Neuronal stem cell (in vitro differentiated cells): ENCODE measurements around the gene CD19.

ENCODE experiments used
- DNase-seq: peaks from one replicate; pipeline ENCODE4 v3.0.0-alpha.2; 2013; ENCODE audit warnings: low spot score
- H2AFZ ChIP-seq: one replicate; pipeline ENCODE4 v1.6.1; 2013; ENCODE audit warnings: mild to moderate bottlenecking, low read length, inconsistent platforms
- H2AK5ac ChIP-seq: 2 replicates; pipeline ENCODE4 v1.6.1; 2013; ENCODE audit warnings: low read depth, mild to moderate bottlenecking, inconsistent platforms, low read length, moderate library complexity, mixed read lengths
- H2BK120ac ChIP-seq: 2 replicates; pipeline ENCODE4 v1.6.1; 2013; ENCODE audit warnings: low read depth, mild to moderate bottlenecking, inconsistent platforms, low read length, moderate library complexity, mixed read lengths
- H2BK12ac ChIP-seq: one replicate; pipeline ENCODE4 v1.6.1; 2013; ENCODE audit warnings: low read length, inconsistent platforms
- H2BK15ac ChIP-seq: 2 replicates; pipeline ENCODE4 v1.6.1; 2013; ENCODE audit warnings: mild to moderate bottlenecking, low read length, inconsistent platforms, mixed read lengths
- H2BK5ac ChIP-seq: one replicate; pipeline ENCODE4 v1.6.1; 2013; ENCODE audit warnings: inconsistent platforms, mild to moderate bottlenecking, low read length, moderate library complexity
- H3K14ac ChIP-seq: one replicate; pipeline ENCODE4 v1.6.1; 2013; ENCODE audit warnings: low read length, inconsistent platforms
- H3K18ac ChIP-seq: 2 replicates; pipeline ENCODE4 v1.6.1; 2013; ENCODE audit warnings: low read length, inconsistent platforms
- H3K23ac ChIP-seq: 2 replicates; pipeline ENCODE4 v1.6.1; 2013; ENCODE audit warnings: low read depth, mild to moderate bottlenecking, mixed read lengths, low read length, inconsistent platforms; ENCODE audit not compliant: poor library complexity
- H3K27ac ChIP-seq: replicated peaks from 3 replicates; pipeline ENCODE4 v1.5.1; 2013; ENCODE audit warnings: low read length, inconsistent platforms
- H3K27me3 ChIP-seq, 3 experiments: 2 replicates each; pipeline ENCODE4 v1.6.1; 2013; ENCODE audit warnings: low read length in 3 of 3, mild to moderate bottlenecking in 2 of 3, inconsistent platforms in 1 of 3, low read depth in 1 of 3, mixed read lengths in 1 of 3, moderate library complexity in 1 of 3; ENCODE audit not compliant: control insufficient read depth in 3 of 3, insufficient read depth in 3 of 3
- H3K36me3 ChIP-seq, 2 donors: replicated peaks in 1 of 2; 2 replicates each; pipeline ENCODE4 v1.6.1; 2013; ENCODE audit warnings: low read length in 2 of 2; ENCODE audit not compliant: control insufficient read depth in 2 of 2, insufficient read depth in 2 of 2
- H3K4ac ChIP-seq: 2 replicates; pipeline ENCODE4 v1.6.1; 2013; ENCODE audit warnings: inconsistent platforms, mild to moderate bottlenecking, low read length, moderate library complexity
- H3K4me1 ChIP-seq, 2 donors: 1 replicate in 1 of 2; 2 replicates in 1 of 2; pipeline ENCODE4 v1.6.1; 2013; ENCODE audit warnings: low read length in 2 of 2, low read depth in 1 of 2; ENCODE audit not compliant: control insufficient read depth in 2 of 2, insufficient read depth in 1 of 2
- H3K4me2 ChIP-seq: one replicate; pipeline ENCODE4 v1.6.1; 2013; ENCODE audit warnings: mild to moderate bottlenecking, low read length, inconsistent platforms; ENCODE audit not compliant: insufficient read depth, poor library complexity, severe bottlenecking
- H3K4me3 ChIP-seq, 2 donors: 2 replicates each; pipeline ENCODE4 v1.5.1; 2013; ENCODE audit warnings: low read length in 2 of 2, mild to moderate bottlenecking in 2 of 2, inconsistent platforms in 1 of 2, moderate library complexity in 1 of 2
- H3K79me1 ChIP-seq: one replicate; pipeline ENCODE4 v1.6.1; 2013; ENCODE audit warnings: low read depth, mild to moderate bottlenecking, inconsistent platforms, low read length, moderate library complexity
- H3K9ac ChIP-seq: one replicate; pipeline ENCODE4 v1.6.1; 2013; ENCODE audit warnings: mild to moderate bottlenecking, low read depth, low read length, inconsistent platforms; ENCODE audit not compliant: poor library complexity
- H3K9me3 ChIP-seq, 2 donors: replicated peaks in 1 of 2; 2 replicates each; pipeline versions ENCODE3 to v1.6.1; 2013; ENCODE audit warnings: low read length in 2 of 2, mild to moderate bottlenecking in 2 of 2, inconsistent platforms in 1 of 2, low read depth in 1 of 2, mixed read lengths in 1 of 2, moderate library complexity in 1 of 2; ENCODE audit not compliant: control insufficient read depth in 2 of 2, insufficient read depth in 1 of 2
- H4K8ac ChIP-seq: one replicate; pipeline ENCODE4 v1.6.1; 2013; ENCODE audit warnings: low read depth, mild to moderate bottlenecking, inconsistent platforms, low read length, moderate library complexity
- H4K91ac ChIP-seq: one replicate; pipeline ENCODE4 v1.6.1; 2013; ENCODE audit warnings: low read length, low read depth, mild to moderate bottlenecking, inconsistent platforms; ENCODE audit not compliant: poor library complexity
- WGBS, 2 donors: extraction: QIAGEN DNeasy Blood & Tissue Kit; methylation state at CpG; one replicate each; pipeline ENCODE4 v1.1.7; 2013; ENCODE audit warnings: missing lambda C conversion rate in 2 of 2, mixed read lengths in 1 of 2; ENCODE audit not compliant: insufficient read length in 2 of 2, insufficient replicate concordance in 1 of 2; ENCODE audit errors: extremely low coverage in 2 of 2; 5-methylcytosine and 5-hydroxymethylcytosine counted together

Gene CD19

DNA sequence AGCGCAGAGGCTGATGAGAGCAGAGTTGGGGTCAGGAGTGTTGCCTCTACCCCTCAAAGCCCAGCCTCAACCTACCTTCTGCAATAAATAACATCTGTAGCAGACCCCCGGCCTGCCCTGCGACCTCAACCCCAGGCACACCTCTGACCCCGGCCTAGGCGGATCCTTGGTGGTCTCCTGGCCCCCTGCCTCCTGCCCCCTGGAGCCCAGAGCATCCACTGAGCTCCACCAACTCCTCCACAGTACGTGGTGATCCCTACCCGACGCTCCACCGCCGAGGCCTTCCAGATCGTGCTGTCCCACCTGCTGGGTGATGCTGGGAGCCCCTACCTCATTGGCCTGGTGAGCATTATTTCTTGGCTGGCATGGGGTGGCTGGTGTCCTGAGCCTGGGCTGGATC is 51.2 kb downstream of the CD19 start:
- WGBS, 2 donors = no CpG with 5 or more reads among the region's 11 CpGs
- Histone ChIP-seq H3K4me1 (no peaks in the 10 kb centered on the region), H2AFZ (no peak overlapping the region), H4K91ac (no peak overlapping the region), H4K8ac (no peak overlapping the region), H3K4ac (no peak overlapping the region), H3K79me1 (peaks cover 1% of the 10 kb centered on the region), H3K18ac (no peak overlapping the region), H3K23ac (no peak overlapping the region), H3K9ac (no peak overlapping the region), H3K27ac (no peak overlapping the region), H2BK12ac (no peak overlapping the region), H3K14ac (no peak overlapping the region), H3K27me3 (no peaks in the 10 kb centered on the region), H3K4me2 (no peak overlapping the region), H2AK5ac (no peak overlapping the region), H2BK5ac (no peak overlapping the region), H2BK120ac (no peak overlapping the region), H3K9me3 (peaks cover 3 to 5% of the 10 kb centered on the region in 2 donors), H3K4me3 (peak overlapping the region in 1 of 2 donors; percentile 30), H3K36me3 (peaks cover 16 to 40% of the 10 kb centered on the region in 2 donors), H2BK15ac (no peak overlapping the region)
- no peak for DNase-seq

DNA sequence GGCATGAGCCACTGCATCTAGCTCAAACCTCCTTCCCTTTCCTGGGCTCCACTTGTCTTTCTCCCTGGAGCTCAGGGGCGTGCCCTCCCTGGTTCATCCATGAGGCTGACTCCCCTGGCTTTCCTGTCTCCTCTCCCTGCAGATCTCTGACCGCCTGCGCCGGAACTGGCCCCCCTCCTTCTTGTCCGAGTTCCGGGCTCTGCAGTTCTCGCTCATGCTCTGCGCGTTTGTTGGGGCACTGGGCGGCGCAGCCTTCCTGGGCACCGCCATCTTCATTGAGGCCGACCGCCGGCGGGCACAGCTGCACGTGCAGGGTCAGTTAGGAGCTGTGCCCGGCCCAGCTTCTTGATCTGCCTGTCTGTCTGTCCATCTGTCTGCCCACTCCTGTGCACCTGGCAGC is 51.9 kb downstream of the CD19 start:
- Histone ChIP-seq H3K4me1 (no peaks in the 10 kb centered on the region), H2BK15ac (no peak overlapping the region), H3K14ac (no peak overlapping the region), H2BK5ac (no peak overlapping the region), H3K9ac (no peak overlapping the region), H2BK12ac (no peak overlapping the region), H4K91ac (no peak overlapping the region), H3K79me1 (peaks cover 1% of the 10 kb centered on the region), H3K23ac (no peak overlapping the region), H3K18ac (no peak overlapping the region), H2AFZ (no peak overlapping the region), H3K36me3 (peaks cover 15 to 37% of the 10 kb centered on the region in 2 donors), H3K4me3 (no peak overlapping the region), H4K8ac (no peak overlapping the region), H3K4ac (no peak overlapping the region), H3K9me3 (peaks cover 3 to 5% of the 10 kb centered on the region in 2 donors), H2AK5ac (no peak overlapping the region), H3K4me2 (no peak overlapping the region), H3K27me3 (no peaks in the 10 kb centered on the region), H3K27ac (no peak overlapping the region), H2BK120ac (no peak overlapping the region)
- no peak for DNase-seq
- WGBS, 2 donors = no CpG with 5 or more reads among the region's 18 CpGs

DNA sequence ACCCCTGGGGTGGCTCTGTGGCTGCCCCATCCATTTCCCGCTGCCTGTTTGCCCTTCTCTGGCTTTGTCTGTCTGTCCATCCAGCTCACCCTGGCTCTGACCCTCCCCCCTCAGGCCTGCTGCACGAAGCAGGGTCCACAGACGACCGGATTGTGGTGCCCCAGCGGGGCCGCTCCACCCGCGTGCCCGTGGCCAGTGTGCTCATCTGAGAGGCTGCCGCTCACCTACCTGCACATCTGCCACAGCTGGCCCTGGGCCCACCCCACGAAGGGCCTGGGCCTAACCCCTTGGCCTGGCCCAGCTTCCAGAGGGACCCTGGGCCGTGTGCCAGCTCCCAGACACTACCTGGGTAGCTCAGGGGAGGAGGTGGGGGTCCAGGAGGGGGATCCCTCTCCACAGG is 52.3 kb downstream of the CD19 start:
- no peak overlapping the region for H3K18ac ChIP-seq
- H3K27me3 ChIP-seq = no peaks in the 10 kb centered on the region
- no peak overlapping the region for H2BK5ac ChIP-seq
- H3K9ac ChIP-seq = no peak overlapping the region
- no peak overlapping the region for H4K8ac ChIP-seq
- no peak overlapping the region for H3K23ac ChIP-seq
- H4K91ac ChIP-seq = no peak overlapping the region
- no peak overlapping the region for H3K4me2 ChIP-seq
- no peak overlapping the region for H2BK15ac ChIP-seq
- peaks cover 1% of the 10 kb centered on the region for H3K79me1 ChIP-seq
- no peak for DNase-seq
- peaks cover 15 to 33% of the 10 kb centered on the region in 2 donors for H3K36me3 ChIP-seq
- H2BK120ac ChIP-seq = no peak overlapping the region
- no peak overlapping the region for H2AFZ ChIP-seq
- H3K14ac ChIP-seq = no peak overlapping the region
- no peak overlapping the region for H3K4me3 ChIP-seq
- H2BK12ac ChIP-seq = no peak overlapping the region
- no peaks in the 10 kb centered on the region for H3K4me1 ChIP-seq
- peaks cover 3 to 5% of the 10 kb centered on the region in 2 donors for H3K9me3 ChIP-seq
- H3K4ac ChIP-seq = no peak overlapping the region
- H3K27ac ChIP-seq = no peak overlapping the region
- WGBS, 2 donors = no CpG with 5 or more reads among the region's 12 CpGs
- H2AK5ac ChIP-seq = no peak overlapping the region

DNA sequence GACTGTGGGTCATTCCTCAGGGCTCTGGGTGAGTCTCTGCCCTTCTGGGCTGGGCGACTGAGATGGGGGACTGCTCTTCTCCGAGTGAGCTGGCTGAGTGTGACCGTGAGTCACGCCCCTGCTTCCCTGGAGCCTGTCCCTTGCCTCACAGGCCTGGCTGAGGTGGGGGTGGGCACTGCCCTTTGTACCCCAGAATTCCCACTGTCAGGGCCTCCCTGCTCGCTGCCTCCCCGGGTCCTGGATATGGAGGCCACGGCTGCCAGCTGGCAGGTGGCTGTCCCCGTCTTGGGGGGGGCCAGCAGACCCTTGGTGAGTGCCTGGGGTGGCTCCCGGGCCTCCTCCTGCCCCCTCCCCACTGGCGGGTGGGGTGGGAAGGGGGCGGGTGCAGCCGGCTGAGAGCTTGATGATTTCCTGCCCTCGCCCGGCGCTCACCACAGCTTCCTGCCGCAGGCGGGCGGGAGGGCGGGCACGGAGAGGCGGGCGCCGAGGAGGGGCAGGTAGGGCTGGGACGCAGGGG is 52.9 kb downstream of the CD19 start, which contains the start of gene LAT:
TSS of gene LAT (plus strand) at position 434 of the 517 bp plus-strand sequence. CDS start 366 bp downstream, outside the sequence.
- Histone ChIP-seq H3K9ac (peak within 1 kb of the TSS; percentile 12), H3K36me3 (peaks cover 15 to 28% of the 10 kb centered on the region in 2 donors), H3K4me1 (no peaks in the 10 kb centered on the region), H3K18ac (no peak within 1 kb of the TSS), H2BK15ac (no peak within 1 kb of the TSS), H4K91ac (no peak within 1 kb of the TSS), H3K27ac (no peak within 1 kb of the TSS), H2BK12ac (no peak within 1 kb of the TSS), H3K14ac (no peak within 1 kb of the TSS), H2BK5ac (no peak within 1 kb of the TSS), H3K4me2 (no peak within 1 kb of the TSS), H2AFZ (no peak within 1 kb of the TSS), H2BK120ac (no peak within 1 kb of the TSS), H3K9me3 (peaks cover 3 to 5% of the 10 kb centered on the region in 2 donors), H3K4ac (no peak within 1 kb of the TSS), H2AK5ac (no peak within 1 kb of the TSS), H3K79me1 (peaks cover 5% of the 10 kb centered on the region), H4K8ac (no peak within 1 kb of the TSS), H3K4me3 (no peak within 1 kb of the TSS), H3K27me3 (no peaks in the 10 kb centered on the region), H3K23ac (no peak within 1 kb of the TSS)
- DNase-seq = no peak
- no CpG with 5 or more reads among the region's 24 CpGs for WGBS, 2 donors
